HCT116 (cell line): Measurements from ENCODE around the gene GABBR2. TPM values are rescaled to one million over a fixed set of nuclear protein-coding genes. Genes with fewer than 3 reads are reported as not detected.

Experiments used
- ATAC-seq: fragments of 200-7000 bp; cut with Tn5 transposase; 2 replicates; pipeline ENCODE4 v1.9.1; 2020; ENCODE audit warnings: mild to moderate bottlenecking, moderate library complexity
- BruUV-seq: library from RNA; stranded (reverse); fragments of 400-500 nt; replicated peaks from 2 replicates; lab custom pipeline; 2021; lab: Mats Ljungman, UMichigan
- CTCF ChIA-PET: fragments of 300-600 bp; sonication (Branson Sonifier 250); formaldehyde crosslinking; loops from one replicate; lab custom pipeline; 2021; ENCODE audit warnings: antibody characterized with exemption; lab: Charles Lee
- POLR2A ChIA-PET: fragments of 300-600, 350-600 bp; sonication (Branson Sonifier 250); formaldehyde crosslinking; loops from one replicate; lab custom pipeline; 2021; ENCODE audit warnings: antibody characterized with exemption; lab: Charles Lee
- RAD21 ChIA-PET, 2 experiments: fragments of 300-600 bp; sonication (Branson Sonifier 250); formaldehyde crosslinking; loops; one replicate each; lab custom pipeline; 2023; ENCODE audit warnings: low total read pairs in 2 of 2; ENCODE audit not compliant: uncharacterized antibody in 2 of 2, unreplicated experiment in 2 of 2, low non-redundant PET in 1 of 2; lab: Charles Lee
- DNase-seq: peaks from one replicate; pipeline ENCODE4 v3.0.0-alpha.2; 2010; ENCODE audit warnings: low read depth, low spot score
- H2AFZ ChIP-seq: fragments of 200-600 bp; shearing (Covaris generic), sonication (generic); 2 replicates; pipeline ENCODE4 v1.6.1; 2017; ENCODE audit warnings: low read depth, mixed run types, mixed read lengths, antibody characterized with exemption, low read length; ENCODE audit not compliant: poor library complexity, severe bottlenecking
- H3K27ac ChIP-seq: 2 replicates; pipeline ENCODE4 v1.5.1; 2012; ENCODE audit warnings: low read depth, low read length
- H3K27me3 ChIP-seq: fragments of 200-600 bp; sonication (generic); 2 replicates; pipeline ENCODE4 v1.6.1; 2016; ENCODE audit warnings: mixed run types, low read length, mixed read lengths; ENCODE audit not compliant: insufficient read depth
- H3K36me3 ChIP-seq, 2 experiments: fragments of 200-500 bp in 1 of 2; fragments of 200-600 bp in 1 of 2; sonication (Bioruptor generic) in 1 of 2; sonication (generic) in 1 of 2; 2 replicates each; pipeline versions ENCODE4 v1.5.1 to v1.6.1; 2014 to 2016; ENCODE audit warnings: low read length in 2 of 2, inconsistent platforms in 1 of 2, mixed read lengths in 1 of 2, mixed run types in 1 of 2; ENCODE audit not compliant: insufficient read depth in 2 of 2, control insufficient read depth in 1 of 2
- H3K4me1 ChIP-seq, 2 experiments: fragments of 200-600 bp in 1 of 2; sonication (generic) in 1 of 2; 2 replicates each; pipeline versions ENCODE4 v1.5.1 to v1.6.1; 2012 to 2017; ENCODE audit warnings: low read length in 2 of 2, inconsistent platforms in 1 of 2, mild to moderate bottlenecking in 1 of 2, mixed read lengths in 1 of 2, mixed run types in 1 of 2, moderate library complexity in 1 of 2; ENCODE audit not compliant: insufficient read depth in 2 of 2, control insufficient read depth in 1 of 2
- H3K4me2 ChIP-seq: fragments of 200-600 bp; sonication (generic); 2 replicates; pipeline ENCODE4 v1.6.1; 2017; ENCODE audit warnings: mixed run types, low read length, mixed read lengths
- H3K4me3 ChIP-seq, 2 experiments: fragments of 200-600 bp in 1 of 2; sonication (generic) in 1 of 2; replicated peaks in 1 of 2; 2 replicates each; pipeline ENCODE4 v1.5.1; 2011 to 2016; ENCODE audit warnings: low read length in 2 of 2, control low read depth in 1 of 2, low read depth in 1 of 2, mild to moderate bottlenecking in 1 of 2, mixed read lengths in 1 of 2, mixed run types in 1 of 2
- H3K79me2 ChIP-seq: fragments of 200-600 bp; sonication (generic); 2 replicates; pipeline ENCODE4 v1.6.1; 2017; ENCODE audit warnings: mild to moderate bottlenecking, mixed run types, low read length, moderate library complexity, mixed read lengths; ENCODE audit not compliant: insufficient read depth
- H3K9ac ChIP-seq: fragments of 200-600 bp; sonication (generic); 2 replicates; pipeline ENCODE4 v1.6.1; 2016; ENCODE audit warnings: low read length, mixed read lengths
- H3K9me2 ChIP-seq: fragments of 200-600 bp; sonication (generic), shearing (Covaris generic); 2 replicates; pipeline ENCODE4 v1.6.1; 2017; ENCODE audit warnings: mixed run types, mild to moderate bottlenecking, moderate library complexity; ENCODE audit not compliant: insufficient read depth
- H3K9me3 ChIP-seq, 2 experiments: fragments of 200-500 bp in 1 of 2; fragments of 200-600 bp in 1 of 2; sonication (Bioruptor generic) in 1 of 2; sonication (generic) in 1 of 2; 2 replicates each; pipeline ENCODE4 v1.6.1; 2014 to 2017; ENCODE audit warnings: low read length in 2 of 2, mixed read lengths in 2 of 2, inconsistent platforms in 1 of 2, low read depth in 1 of 2, mild to moderate bottlenecking in 1 of 2, mixed run types in 1 of 2, moderate library complexity in 1 of 2; ENCODE audit not compliant: control insufficient read depth in 1 of 2, insufficient read depth in 1 of 2
- H4K20me1 ChIP-seq: fragments of 200-600 bp; sonication (generic), shearing (Covaris generic); 2 replicates; pipeline ENCODE4 v1.6.1; 2017; ENCODE audit warnings: mixed run types, mild to moderate bottlenecking, moderate library complexity; ENCODE audit not compliant: insufficient read depth
- CEBPB ChIP-seq: IDR thresholded peaks from 2 replicates; pipeline ENCODE4 v1.6.1; 2012; ENCODE audit warnings: low read depth
- EZH2 ChIP-seq: fragments of 200-600 bp; sonication (generic); IDR thresholded peaks from 2 replicates; pipeline ENCODE4 v1.6.1; 2017; ENCODE audit warnings: antibody characterized with exemption, mixed run types
- FOSL1 ChIP-seq: IDR thresholded peaks from 2 replicates; pipeline ENCODE4 v1.6.1; 2012; ENCODE audit warnings: low read depth
- RAD21 ChIP-seq: IDR thresholded peaks from 2 replicates; pipeline ENCODE4 v1.6.1; 2012; ENCODE audit warnings: low read depth, mild to moderate bottlenecking
- REST ChIP-seq: IDR thresholded peaks from 2 replicates; pipeline ENCODE4 v1.6.1; 2012; ENCODE audit warnings: low read depth
- SRF ChIP-seq: IDR thresholded peaks from 2 replicates; pipeline ENCODE4 v1.6.1; 2012; ENCODE audit warnings: low read depth
- TCF7L2 ChIP-seq: IDR thresholded peaks from 2 replicates; pipeline ENCODE4 v1.7.0; 2011; ENCODE audit warnings: borderline replicate concordance, inconsistent platforms; ENCODE audit not compliant: insufficient read depth, insufficient read length; ENCODE audit errors: extremely low read depth
- YY1 ChIP-seq: IDR thresholded peaks from 2 replicates; pipeline ENCODE4 v1.6.1; 2011; ENCODE audit warnings: low read length, low read depth, moderate library complexity, mild to moderate bottlenecking; ENCODE audit not compliant: insufficient replicate concordance; ENCODE audit errors: extremely low read depth
- ZNF274 ChIP-seq: fragments of 200-500 bp; sonication (Bioruptor generic); IDR thresholded peaks from 2 replicates; pipeline ENCODE4 v1.6.1; 2014; ENCODE audit warnings: mild to moderate bottlenecking, low read depth, low read length, inconsistent platforms
- intact Hi-C: fragments of 100-400 bp; cut with micrococcal nuclease; formaldehyde crosslinking; loops from 2 replicates; pipeline ENCODE4 v1.10.0; 2022
- total RNA-seq: library from RNA; stranded (reverse); gene quantifications from one replicate; pipeline ENCODE4 v1.2.1, GENCODE V29; 2021; ENCODE audit not compliant: unreplicated experiment
- TF ChIP-seq, protein P1 (sequence below): IDR thresholded peaks from 2 replicates; pipeline ENCODE4 v1.6.1; 2012

The GABBR2 gene
- total RNA-seq, 1 experiment from 2014 or later: 0.15 TPM

DNA sequence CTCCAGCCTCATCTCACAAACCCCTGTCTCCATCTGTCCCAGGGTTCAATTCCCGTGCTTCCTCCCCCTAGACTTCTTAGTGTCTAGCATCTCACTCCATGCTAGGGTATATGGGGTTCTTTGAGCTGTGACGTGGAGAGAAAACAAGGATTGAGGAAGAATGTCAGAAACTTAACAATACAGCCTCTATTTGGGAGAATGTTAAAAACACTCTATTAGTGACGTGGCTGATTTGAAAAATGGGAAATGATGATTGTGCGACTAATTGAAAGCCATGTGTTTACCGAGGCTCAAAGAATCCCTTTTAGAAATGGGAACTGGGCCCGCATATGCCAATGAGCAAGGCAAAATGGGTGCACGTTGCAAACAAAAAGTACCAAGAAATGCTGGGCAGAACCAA is 380.6 kb downstream of the GABBR2 start:
- Histone ChIP-seq H3K27ac (no peak overlapping the region), H3K9me2 (no peaks in the 10 kb centered on the region), H4K20me1 (no peaks in the 10 kb centered on the region), H3K27me3 (peaks cover 4% of the 10 kb centered on the region; the same call in 1 of the 2 replicates), H3K79me2 (no peaks in the 10 kb centered on the region), H3K9me3 (no peaks in the 10 kb centered on the region), H3K9ac (no peak overlapping the region), H2AFZ (no peak overlapping the region), H3K4me1 (peaks cover 0 to 7% of the 10 kb centered on the region in 2 experiments; a peak in 1 of 4 replicates), H3K4me2 (no peak overlapping the region), H3K36me3 (no peaks in the 10 kb centered on the region), H3K4me3 (no peak overlapping the region)
- TF ChIP-seq, protein P1, sequence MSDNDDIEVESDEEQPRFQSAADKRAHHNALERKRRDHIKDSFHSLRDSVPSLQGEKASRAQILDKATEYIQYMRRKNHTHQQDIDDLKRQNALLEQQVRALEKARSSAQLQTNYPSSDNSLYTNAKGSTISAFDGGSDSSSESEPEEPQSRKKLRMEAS: no peak
- no peak for TF ChIP-seq SRF
- no peak for TF ChIP-seq FOSL1
- no peak for TF ChIP-seq YY1
- no peak for TF ChIP-seq RAD21
- TF ChIP-seq CEBPB: no peak
- TF ChIP-seq ZNF274: no peak
- TF ChIP-seq TCF7L2: no peak
- no peak for TF ChIP-seq EZH2
- no peak for TF ChIP-seq REST
- ChIA-PET POLR2A (no interaction called here), RAD21 (no interaction called here), CTCF (no interaction called here)
- ATAC-seq: no peak
- intact Hi-C loops: no loop called here
- no peak for DNase-seq
- no TSS peak for BruUV-seq
